ENCODE measurements around the gene MLXIP.

MLXIP gene

GRCh38 chr12:122137229-122137628 is 58.7 kb downstream of the MLXIP start:
- no peak overlapping the region for H3K4me3 ChIP-seq (ENCODE audit: low read depth, low read length)
- TF ChIP-seq, protein P1, sequence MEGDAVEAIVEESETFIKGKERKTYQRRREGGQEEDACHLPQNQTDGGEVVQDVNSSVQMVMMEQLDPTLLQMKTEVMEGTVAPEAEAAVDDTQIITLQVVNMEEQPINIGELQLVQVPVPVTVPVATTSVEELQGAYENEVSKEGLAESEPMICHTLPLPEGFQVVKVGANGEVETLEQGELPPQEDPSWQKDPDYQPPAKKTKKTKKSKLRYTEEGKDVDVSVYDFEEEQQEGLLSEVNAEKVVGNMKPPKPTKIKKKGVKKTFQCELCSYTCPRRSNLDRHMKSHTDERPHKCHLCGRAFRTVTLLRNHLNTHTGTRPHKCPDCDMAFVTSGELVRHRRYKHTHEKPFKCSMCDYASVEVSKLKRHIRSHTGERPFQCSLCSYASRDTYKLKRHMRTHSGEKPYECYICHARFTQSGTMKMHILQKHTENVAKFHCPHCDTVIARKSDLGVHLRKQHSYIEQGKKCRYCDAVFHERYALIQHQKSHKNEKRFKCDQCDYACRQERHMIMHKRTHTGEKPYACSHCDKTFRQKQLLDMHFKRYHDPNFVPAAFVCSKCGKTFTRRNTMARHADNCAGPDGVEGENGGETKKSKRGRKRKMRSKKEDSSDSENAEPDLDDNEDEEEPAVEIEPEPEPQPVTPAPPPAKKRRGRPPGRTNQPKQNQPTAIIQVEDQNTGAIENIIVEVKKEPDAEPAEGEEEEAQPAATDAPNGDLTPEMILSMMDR (IDR thresholded peaks at IDR 0.05; ENCODE audit: insufficient read depth, low read depth, low read length, missing control alignments): peak; percentile 15
- DNase-seq (ENCODE audit: low read depth): no peak

DNA sequence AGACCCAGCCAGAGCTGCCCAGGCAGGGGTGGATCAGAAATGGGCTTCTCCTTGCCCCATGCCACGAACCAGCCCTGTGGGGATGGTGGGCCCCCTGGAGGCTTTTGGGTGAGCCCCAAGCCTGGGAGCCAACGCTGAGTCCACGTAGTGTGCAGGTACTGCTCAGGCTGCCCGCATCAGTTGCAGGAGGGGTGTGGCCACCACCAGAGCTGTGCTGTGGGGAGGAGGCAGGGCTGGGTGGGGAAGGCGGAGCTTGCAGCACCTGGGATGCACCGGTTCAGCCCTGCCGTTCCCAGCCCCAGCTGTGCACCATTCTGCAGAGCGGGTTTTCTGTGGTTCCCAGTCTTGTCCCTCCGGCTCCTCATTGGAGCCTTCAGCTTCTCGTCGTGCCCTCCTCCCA is 59.1 kb downstream of the MLXIP start:
- TF ChIP-seq, protein P1 (IDR thresholded peaks at IDR 0.05; ENCODE audit: insufficient read depth, low read depth, low read length, missing control alignments): no peak
- no peak overlapping the region for H3K4me3 ChIP-seq (ENCODE audit: low read depth, low read length)
- no peak for DNase-seq (ENCODE audit: low read depth)

GRCh38 chr12:122138181-122138580 is 59.6 kb downstream of the MLXIP start:
- TF ChIP-seq, protein P1 (IDR thresholded peaks at IDR 0.05; ENCODE audit: insufficient read depth, low read depth, low read length, missing control alignments): no peak
- H3K4me3 ChIP-seq (ENCODE audit: low read depth, low read length): no peak overlapping the region
- DNase-seq (ENCODE audit: low read depth): no peak

DNA sequence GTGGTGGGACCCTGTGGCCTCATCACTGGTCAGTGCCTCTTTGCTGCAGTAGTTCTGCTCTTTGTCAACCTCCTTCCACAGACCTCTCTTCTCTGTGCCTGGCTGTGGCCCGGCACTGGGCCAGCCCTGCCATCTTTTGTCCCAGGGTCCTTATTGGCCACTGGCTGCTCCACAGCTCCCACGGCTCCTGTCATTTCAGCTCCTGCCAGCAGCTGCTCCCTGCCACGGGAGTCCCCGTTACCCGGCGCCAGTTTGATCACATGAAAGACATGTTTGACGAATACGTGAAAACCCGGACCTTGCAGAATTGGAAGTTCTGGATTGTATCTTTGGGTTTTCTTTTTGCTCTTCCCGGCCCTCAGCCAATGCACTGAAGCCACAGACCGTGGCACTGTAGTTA is 60.1 kb downstream of the MLXIP start:
- DNase-seq (ENCODE audit: low read depth): no peak
- TF ChIP-seq, protein P1 (IDR thresholded peaks at IDR 0.05; ENCODE audit: insufficient read depth, low read depth, low read length, missing control alignments): no peak
- H3K4me3 ChIP-seq (ENCODE audit: low read depth, low read length): no peak overlapping the region

GRCh38 chr12:122139266-122139665 is 60.7 kb downstream of the MLXIP start:
- no peak overlapping the region for H3K4me3 ChIP-seq (ENCODE audit: low read depth, low read length)
- no peak for DNase-seq (ENCODE audit: low read depth)
- TF ChIP-seq, protein P1 (IDR thresholded peaks at IDR 0.05; ENCODE audit: insufficient read depth, low read depth, low read length, missing control alignments): no peak

- no peak overlapping the region for H3K4me3 ChIP-seq (ENCODE audit: low read depth, low read length)
- TF ChIP-seq, protein P1 (IDR thresholded peaks at IDR 0.05; ENCODE audit: insufficient read depth, low read depth, low read length, missing control alignments): no peak
- no peak for DNase-seq (ENCODE audit: low read depth)
Observed at GRCh38 chr12:122139941-122140340, 61.4 kb downstream of the MLXIP start.

GRCh38 chr12:122140467-122141257 is 62.1 kb downstream of the MLXIP start:
- TF ChIP-seq, protein P1 (IDR thresholded peaks at IDR 0.05; ENCODE audit: insufficient read depth, low read depth, low read length, missing control alignments): no peak
- no peak overlapping the region for H3K4me3 ChIP-seq (ENCODE audit: low read depth, low read length)
- no peak for DNase-seq (ENCODE audit: low read depth)
